NCI-H524 treated with DMSO at 0.1 percent for 48 hours (cell line): Measurements from ENCODE around the gene ARHGEF26.

Experiments
- DNase-seq: peaks from one replicate; lab custom pipeline; 2025; lab: John Stamatoyannopoulos, UW

Gene ARHGEF26

DNA sequence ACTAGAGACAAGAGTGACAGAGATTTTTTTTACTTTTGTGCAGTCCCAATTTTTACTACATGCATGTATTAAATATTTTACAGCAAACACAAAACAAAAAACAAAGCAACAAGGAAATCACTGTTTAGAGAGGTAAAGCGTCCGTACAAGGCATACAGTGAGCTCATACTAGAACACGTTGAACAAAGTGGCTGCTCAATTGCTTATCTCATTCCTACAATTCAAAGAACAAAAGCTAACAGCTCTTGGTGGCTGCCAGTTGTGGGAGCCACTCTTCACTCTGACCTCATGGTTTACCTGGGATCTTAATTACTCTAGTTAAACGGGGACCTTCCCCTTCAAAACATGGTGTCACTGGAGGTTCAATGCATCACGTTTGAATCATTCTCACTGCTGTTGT, 7.6 kb upstream of the ARHGEF26 start:
- no peak for DNase-seq

DNA sequence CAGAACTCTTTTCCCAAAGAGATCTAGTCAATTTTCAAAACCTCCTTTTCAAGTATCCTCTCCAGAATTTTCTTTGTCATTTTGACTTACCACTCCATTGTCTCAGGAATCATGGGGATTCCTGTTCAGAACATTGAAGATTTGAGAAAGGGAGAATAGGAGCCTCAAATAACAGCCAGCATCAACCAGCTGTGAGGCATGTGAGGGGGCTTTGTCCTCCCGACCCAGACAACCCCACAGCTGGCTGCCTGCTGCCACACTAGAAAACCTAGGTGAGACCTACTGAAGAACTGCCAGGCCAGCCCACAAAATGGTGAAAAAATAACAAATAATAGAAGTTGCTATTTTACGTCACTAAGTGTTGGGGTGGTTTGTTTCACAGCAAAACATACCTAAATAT, 5.9 kb upstream of the ARHGEF26 start:
- DNase-seq, result no peak

DNA sequence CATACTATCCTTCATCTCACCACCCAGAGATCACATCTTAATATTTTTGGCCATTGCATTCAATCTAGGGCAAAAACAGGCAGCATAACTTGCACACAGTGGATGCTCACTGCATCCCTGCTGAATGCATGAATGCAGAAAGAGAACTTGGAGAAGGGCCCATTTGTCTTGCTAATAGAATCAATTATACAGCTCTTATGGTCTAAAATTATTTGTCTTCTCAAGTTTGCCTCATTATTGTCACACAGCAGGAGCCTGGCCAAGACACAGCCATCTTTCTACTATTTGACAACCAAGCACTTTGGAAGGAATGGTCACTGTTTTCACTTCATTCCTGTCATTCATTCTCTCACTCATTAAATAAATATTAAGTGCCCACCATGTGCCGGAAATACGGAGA, 1.2 kb upstream of the ARHGEF26 start:
- DNase-seq, result no peak

DNA sequence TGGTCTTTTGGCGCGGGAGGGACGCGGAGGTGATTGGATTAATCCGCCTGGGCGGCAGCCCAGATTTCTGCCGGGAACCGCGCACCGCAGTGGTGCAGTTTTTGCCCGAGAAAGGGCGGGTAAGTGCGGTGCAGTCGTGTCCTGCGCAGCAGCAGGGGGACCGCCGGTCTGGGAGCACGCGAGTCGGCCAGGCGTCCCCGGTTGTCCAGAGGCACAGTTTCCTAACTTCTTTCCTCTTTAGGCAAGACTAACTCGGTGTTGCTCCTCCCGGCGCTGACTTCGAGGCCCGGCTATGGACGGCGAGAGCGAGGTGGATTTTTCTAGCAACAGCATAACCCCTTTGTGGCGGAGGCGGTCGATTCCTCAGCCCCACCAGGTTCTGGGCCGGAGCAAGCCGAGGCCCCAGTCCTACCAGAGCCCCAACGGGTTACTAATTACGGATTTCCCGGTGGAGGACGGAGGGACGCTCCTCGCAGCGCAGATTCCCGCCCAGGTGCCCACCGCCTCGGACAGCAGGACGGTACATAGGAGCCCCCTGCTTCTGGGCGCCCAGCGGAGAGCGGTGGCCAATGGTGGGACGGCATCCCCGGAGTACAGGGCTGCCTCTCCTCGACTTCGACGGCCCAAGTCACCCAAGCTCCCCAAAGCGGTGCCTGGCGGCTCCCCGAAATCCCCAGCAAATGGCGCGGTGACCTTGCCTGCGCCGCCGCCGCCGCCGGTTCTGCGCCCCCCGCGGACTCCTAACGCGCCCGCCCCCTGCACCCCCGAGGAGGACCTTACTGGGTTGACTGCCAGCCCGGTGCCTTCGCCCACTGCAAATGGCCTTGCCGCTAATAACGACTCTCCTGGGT, 736 bp downstream of the ARHGEF26 start:
- no peak for DNase-seq

DNA sequence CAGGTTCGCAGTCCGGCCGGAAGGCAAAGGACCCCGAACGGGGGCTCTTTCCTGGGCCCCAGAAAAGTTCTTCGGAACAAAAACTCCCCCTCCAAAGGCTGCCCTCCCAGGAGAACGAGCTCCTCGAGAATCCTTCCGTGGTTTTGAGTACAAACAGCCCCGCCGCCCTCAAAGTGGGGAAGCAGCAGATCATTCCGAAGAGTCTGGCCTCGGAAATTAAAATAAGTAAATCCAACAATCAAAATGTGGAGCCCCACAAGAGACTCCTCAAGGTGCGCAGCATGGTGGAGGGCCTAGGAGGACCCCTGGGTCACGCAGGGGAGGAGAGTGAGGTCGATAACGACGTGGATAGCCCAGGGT, 1.3 kb downstream of the ARHGEF26 start:
- DNase-seq, result no peak

DNA sequence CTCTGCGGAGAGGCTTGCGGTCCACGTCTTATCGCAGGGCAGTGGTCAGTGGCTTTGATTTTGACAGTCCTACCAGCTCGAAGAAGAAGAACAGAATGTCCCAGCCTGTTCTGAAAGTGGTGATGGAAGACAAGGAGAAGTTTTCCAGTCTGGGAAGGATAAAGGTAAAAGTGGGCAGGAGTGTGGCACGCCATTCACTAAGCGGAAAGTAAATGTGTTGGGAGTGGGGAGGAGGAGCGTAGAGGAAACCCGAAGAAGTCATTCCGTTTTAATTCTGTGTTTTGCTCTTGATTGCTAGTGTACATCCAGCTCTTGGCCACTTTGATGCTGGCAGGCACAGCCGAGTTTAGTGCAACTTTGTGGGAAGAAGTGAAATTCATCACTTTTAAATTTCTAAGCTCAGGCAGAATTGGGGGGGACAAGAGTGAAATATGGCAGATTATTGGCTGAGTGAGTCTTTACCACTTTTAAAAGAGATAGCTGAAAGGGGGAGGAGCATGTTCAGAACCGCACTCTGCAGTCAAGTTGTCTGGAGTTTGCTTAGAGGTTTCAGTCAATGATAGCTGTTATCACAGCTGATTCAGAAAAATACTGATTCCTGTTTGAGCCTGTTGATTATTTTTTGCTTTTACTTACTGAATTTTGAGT, 1.8 kb downstream of the ARHGEF26 start:
- DNase-seq, result no peak

DNA sequence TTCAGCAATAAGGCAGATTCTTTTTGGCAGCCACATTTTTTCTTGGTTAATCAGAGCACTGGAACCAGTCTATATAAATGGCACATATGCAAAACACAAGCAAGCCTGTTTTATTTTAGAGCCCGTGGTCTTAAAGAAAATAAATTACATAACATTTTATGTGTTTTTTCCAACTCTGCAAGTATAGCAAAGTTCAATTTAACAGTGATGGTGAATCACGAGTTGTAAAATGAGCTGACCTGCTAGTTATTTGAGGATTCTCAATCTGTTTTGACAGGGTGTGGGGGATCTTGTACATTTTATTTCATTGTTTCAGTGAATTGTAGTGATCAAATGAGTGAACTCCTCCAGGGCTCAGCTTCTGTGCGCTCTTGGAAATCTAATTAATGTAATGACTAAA, 2.7 kb downstream of the ARHGEF26 start:
- no peak for DNase-seq

DNA sequence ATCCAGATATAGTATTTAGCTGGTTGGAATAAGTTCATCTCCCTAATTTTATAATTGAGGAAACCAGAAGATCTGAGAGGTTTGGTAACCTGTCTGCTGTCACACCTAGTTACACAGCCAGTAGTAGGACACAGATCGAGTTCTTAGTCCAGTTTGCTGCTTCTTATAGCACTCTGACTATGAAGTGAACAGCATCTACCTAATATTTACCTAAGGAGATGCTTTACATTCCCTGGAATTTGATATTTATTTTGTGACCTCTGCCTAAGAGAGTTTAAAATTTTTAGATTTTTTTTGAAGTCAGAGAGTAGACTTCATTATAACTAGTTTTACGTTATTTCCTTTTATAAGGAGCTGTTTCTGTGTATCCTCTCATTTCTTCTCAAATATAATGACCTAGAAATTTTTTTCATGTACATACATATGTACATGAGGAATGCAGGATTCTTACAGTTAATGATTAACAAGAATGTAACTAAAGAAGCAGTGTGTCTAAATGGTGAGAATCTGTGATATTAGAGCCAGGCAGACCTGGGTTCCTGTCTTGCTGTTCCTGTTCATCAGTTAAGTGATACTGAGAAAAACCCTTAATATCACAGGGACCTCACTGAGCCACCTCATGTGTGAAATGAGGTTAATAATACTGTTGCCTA, 4.3 kb downstream of the ARHGEF26 start:
- DNase-seq, result no peak

DNA sequence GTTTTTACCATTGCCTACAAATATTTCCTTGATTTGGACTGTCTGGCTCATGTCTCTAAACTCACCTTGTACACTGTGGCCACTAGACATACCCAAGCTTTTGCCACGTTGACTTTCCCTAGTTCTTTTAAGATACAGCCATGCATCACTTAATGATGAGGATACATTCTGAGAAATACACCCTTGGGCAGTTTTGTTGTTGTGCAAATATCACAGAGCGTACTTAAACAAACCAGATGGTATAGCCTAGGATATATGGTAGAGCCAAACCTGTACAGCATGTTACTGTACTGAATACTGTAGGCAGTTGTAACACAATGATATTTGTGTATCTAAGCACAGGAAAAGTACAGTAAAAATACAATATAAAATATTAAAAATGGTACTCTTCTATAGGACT, 5.5 kb downstream of the ARHGEF26 start:
- no peak for DNase-seq

DNA sequence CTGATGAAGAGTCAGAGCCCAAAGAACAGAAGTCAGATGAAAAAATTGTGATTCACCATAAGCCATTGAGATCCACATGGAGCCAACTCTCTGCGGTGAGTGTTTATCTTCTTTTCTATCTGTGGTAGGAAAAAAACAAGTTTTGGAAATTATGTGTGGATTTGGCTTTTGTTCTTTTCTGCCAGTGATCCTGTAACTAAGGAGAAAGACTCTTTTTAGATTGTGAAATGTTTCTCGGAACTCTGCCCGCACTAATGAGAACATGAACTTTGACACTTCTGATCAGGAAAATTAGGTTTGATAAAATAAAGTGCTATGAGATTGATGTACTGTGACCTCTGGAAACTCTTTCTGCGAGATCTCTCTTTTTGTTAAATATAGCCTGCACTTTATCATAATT, 8.4 kb downstream of the ARHGEF26 start:
- DNase-seq, result no peak

DNA sequence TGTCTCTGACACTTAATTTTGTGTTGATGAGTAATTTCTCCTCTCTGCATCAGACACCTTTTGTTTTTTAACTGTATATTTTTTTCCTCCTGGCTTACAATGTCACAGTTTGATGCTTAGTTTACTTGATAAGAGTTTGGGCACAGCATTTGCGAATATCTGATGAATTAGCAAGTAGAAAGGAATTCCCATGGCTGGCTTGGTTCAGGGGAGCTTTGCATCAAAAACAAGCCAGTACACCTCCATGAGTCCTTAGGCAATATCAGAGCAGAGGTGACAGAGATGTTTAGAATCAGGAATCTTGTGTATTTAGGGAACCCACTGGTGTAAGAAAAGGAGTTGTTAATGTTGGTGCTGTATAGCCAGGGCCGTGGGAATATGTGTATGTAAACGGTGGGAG, 9.3 kb downstream of the ARHGEF26 start:
- DNase-seq, result no peak

DNA sequence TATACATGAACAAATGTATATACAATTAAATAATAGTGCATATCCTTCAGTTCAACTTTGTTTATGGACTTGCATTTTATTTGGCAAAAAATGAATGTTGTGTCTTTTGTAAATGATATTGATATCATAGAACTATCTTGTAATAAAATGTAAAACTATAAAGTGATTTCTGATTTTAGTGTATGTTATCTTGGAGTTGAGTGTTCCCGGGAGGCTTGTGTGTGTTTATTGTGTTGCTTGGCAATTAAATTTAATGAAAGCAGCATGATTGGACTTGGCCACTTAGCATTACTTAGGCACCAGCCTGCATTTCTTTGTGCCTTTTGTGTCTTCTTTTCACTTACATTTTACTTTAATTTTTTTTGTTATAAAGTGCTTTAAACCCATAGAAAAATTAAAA, 10.6 kb downstream of the ARHGEF26 start:
- no peak for DNase-seq

DNA sequence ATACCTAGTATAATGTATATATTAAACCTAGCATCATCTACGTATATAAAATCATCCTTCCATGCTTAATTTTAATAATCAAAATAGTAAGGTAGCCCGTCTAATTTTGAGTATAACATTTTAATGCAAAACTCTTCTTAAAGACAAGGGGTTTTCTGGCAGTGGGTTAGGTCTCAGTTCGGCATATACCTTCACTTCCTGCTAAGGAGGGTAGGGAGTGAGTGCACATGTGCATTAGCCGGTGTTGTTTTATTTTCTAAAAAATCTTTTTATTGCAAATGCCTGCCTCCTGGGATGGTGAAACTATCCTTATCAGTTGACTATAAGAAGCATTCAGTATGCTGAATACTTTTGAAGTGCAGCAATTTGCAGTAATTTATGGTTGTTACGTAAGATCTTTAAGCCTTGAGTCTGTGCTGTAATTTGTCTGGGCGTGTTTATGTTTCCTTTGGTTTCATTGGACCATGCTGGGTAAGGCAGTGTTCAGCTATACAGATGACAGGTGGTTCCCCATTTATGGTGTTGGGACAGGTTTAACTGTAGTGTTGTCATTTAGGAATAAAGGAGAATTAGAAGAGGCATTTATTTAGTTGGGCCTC, 11.7 kb downstream of the ARHGEF26 start:
- peak; percentile 64 for DNase-seq

DNA sequence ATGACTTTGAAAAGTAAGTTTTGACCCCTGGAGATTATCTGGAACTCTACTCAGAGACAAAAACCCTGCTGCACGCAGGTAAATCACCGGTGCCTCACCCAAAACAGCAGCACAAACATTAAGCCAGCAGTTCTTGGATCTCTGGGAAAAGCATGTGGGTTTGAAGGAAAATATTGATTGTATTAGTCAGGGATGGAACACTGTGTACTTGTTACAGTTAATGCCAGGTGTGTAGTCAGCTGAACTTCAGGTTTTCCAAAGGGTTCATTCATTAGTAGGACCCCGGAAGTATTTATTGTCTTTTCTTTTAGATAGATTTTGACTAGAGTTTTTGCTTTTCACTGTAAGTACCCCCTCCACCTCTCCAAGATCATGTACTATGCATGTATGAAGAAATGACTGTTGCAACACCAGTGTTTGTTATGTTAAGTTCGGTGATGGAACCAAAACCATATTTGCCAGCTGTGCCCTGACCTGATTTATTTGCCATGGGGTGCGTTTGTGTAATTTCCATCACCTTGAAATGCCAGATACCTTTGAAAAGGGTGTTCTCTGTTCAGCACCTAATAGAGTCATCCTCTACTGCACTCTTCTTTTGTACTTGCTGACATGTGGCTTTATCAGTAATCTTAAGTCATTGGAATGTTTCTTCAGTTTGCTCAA, 14.5 kb downstream of the ARHGEF26 start:
- no peak for DNase-seq

DNA sequence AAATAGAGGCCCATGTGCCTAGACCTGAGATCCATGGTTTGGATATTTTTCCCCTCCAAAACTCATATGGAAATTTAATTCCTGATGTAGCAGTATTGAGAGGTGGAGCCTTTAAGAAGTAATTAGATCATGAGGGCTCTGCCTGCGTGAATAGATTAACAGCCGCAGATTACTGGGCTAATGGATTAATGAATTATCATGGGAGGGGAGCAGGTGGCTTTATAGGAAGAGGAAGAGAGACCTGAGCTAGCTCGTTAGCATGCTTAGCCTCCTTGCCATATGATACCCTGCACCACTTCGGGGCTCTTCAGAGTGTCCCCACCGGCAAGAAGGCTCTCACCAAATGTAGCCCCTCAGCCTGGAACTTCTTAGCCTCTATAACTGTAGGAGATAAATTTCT, 15.8 kb downstream of the ARHGEF26 start:
- DNase-seq, result peak; percentile 96

DNA sequence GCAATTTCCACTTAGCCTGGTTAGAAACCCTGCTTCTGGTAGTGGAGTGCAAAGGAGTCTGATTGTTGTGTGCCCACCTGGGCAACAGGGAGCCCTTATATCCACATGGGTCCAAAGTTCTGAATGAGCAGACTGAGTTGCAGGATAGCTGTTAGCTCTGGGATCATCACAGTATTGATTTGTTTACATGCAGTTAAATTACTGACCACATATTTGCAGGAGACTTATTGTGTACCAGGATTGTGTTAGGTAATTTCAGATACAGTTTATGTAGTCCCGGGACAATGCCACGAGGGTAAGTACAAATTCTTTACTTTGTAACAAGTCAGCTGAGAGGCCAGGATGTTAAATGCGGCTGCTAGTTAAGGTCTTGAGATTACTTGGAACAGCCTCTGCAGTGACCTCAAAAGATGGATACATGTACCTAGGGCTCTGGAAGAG, 18.8 kb downstream of the ARHGEF26 start:
- no peak for DNase-seq

DNA sequence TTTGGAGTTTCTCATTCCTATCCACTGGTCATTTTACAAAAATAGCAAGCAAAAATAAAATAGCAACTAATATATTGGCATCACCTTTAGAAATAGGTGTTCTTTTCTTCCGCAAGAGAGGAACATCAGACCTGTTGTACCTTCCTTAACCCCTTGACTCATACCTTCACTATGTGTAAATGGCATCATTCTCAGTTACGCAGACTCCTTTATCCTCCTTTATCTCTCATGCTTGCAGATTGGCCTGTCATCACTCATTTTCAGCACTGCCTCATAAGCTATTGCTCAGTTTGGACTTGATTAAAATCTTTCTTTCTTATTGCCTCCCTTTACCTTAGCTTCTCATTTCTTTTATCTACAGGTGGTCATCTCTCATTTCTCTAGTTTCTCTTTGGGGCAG, 21.4 kb downstream of the ARHGEF26 start:
- no peak for DNase-seq

DNA sequence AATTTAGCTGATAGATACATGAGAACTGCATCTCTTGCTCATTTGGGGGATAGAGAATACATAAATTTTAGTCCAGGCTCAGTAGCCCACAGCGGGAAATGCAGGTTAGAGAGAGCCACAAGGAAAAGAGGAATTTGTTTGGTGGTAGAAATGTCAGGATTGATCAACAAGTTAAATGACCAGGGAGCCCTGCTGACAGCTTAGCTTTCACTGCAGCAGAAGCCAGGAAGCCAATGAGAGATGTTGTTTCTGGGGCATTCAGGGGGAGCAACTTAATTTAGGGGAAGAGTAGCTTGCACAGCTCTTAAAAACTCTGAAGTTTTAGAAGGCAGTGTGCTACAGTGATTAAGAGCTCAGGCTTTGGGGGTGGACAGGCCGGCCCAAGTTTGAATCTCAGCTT, 22.7 kb downstream of the ARHGEF26 start:
- no peak for DNase-seq

DNA sequence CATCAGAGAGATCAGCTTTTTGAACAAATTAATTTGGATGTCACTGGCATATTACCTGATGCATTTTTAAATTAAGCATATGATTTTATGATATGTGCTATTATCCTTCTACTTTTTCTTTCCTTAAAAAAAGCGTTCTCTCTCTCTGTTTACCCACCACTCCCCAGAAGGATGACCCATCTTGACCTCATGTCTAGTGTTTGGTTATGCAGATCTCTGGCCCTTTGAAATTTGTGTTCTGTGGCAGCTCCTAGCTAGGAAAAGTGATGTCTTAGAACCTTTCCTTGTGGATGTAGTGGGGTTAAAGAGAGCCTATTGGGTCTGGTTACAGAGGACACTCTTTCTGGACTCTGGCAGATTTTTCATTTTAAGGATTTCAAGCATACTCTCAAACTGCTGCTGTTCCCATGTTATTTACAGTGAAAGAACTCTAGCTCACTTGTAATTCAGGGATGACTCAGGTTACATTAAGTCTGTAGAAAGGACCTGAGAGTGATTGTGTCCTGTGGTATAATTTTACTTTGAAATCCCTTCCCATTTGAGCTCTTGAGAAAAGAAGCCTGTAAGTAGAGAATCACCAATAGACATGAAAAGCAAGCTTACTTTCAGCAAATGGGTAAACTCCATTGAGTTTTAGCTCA, 23.8 kb downstream of the ARHGEF26 start:
- DNase-seq, result no peak

DNA sequence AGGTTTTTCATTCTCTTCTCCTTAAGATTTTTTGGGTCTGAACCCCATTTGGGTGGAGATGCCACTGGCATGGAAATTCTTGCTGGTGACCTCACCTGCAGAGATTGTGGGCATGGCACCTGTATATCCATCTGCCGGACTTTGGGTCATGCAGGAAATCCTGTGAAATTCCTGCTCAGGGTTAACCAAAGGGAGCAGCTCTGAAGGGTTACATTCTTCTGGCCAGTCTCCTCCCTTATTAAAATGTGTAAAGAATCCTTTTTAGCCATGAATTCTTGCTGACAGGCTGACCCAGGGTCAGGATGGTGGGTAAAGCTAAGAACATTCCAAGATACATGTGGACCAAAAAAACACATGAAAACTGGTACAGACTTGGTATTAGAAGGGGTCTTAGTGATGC, 27.4 kb downstream of the ARHGEF26 start:
- DNase-seq, result no peak

DNA sequence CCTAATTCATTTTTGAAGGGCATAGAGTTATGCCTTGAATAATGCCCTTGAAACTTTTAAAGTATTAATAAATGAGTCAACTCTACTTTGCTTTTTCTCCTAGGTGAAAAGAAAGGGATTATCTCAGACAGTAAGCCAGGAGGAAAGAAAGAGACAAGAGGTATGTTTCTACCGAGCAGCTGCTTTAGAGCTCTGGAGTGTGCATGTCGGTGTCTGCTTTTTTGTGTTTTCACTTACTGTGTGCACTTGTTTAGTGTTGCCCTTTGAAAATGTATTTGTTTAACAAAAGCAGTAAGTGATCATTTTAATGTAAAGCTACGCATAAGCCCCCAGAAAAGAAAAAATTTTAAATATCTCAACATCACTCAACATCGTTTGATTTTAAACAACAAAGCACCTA, 28.1 kb downstream of the ARHGEF26 start:
- DNase-seq, result no peak

DNA sequence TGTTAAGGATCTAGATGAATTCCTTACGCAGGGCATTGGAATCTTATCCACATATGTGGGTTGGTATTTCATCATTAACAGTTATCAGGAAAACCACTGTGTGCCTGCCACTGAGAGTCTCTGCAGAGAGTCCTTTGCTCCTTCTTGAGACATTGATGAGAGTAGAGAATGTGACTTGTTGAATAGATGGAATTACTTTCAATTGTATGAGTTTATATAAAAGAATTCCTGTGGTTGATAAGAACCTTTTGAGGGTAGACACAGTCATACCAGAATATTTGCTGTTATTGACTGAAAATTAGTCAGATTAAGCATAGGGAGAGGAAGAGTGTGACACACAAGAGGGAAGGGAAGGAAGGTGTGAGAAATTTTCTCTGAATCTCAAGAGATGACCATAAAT, 30.8 kb downstream of the ARHGEF26 start:
- DNase-seq, result no peak
